SK-MEL-5 (cell line): ENCODE results near the gene MICAL3. TPM values are rescaled to one million over a fixed set of nuclear protein-coding genes. Genes with fewer than 3 reads are reported as not detected.
"Not testable (repeated sequence)": the region's sequence is repeated elsewhere in the genome, so short reads cannot be mapped to it uniquely, and the experiment has no call there.

ENCODE experiments used
- DNase-seq: peaks from one replicate; pipeline ENCODE4 v3.0.0-alpha.2; 2016; ENCODE audit warnings: low read depth, low spot score
- in situ Hi-C: cut with HindIII; loops from 2 replicates; pipeline ENCODE4 v1.10.0; 2016; ENCODE audit warnings: low sequenced_read_pairs, high pct_unique_total_duplicates, low pct_unique_long_range_greater_than_20kb
- total RNA-seq: library from RNA; depleted of rRNA; stranded (reverse); fragments of >200 nt; shearing (Covaris generic); gene quantifications from 2 replicates; pipeline ENCODE4 v1.2.3, GENCODE V29; 2014

The MICAL3 gene
- total RNA-seq, 1 experiment from 2014 or later, result 36.6 TPM

- DNase-seq, in situ Hi-C loops: not testable (repeated sequence)
These were observed 147.2 kb downstream of the MICAL3 start for GRCh38 chr22:17876878-17877855.

GRCh38 chr22:17876306-17876831, 148.0 kb downstream of the MICAL3 start:
- DNase-seq, result no peak
- in situ Hi-C loops, result no loop called here

- in situ Hi-C loops, result no loop called here
- no peak for DNase-seq
These were observed 148.7 kb downstream of the MICAL3 start for GRCh38 chr22:17875631-17876030.

GRCh38 chr22:17875156-17875555, 149.2 kb downstream of the MICAL3 start:
- DNase-seq, result no peak
- in situ Hi-C loops, result no loop called here

- in situ Hi-C loops, result no loop called here
- no peak for DNase-seq
These were observed 150.0 kb downstream of the MICAL3 start for GRCh38 chr22:17874231-17874905.

GRCh38 chr22:17873804-17874203, 150.6 kb downstream of the MICAL3 start:
- in situ Hi-C loops, result no loop called here
- no peak for DNase-seq

GRCh38 chr22:17873116-17873515, 151.2 kb downstream of the MICAL3 start:
- no peak for DNase-seq

GRCh38 chr22:17872471-17872870, 151.9 kb downstream of the MICAL3 start:
- in situ Hi-C loops, result no loop called here
- DNase-seq, result no peak

More at GRCh38 chr22:17873116-17873515, 151.2 kb downstream of the MICAL3 start:
- in situ Hi-C loops, result no loop called here

GRCh38 chr22:17871726-17872458, 152.5 kb downstream of the MICAL3 start:
- no peak for DNase-seq
- in situ Hi-C loops, result no loop called here

- no peak for DNase-seq
- in situ Hi-C loops, result no loop called here
These were observed 154.0 kb downstream of the MICAL3 start for GRCh38 chr22:17870407-17870806.

GRCh38 chr22:17869285-17870096, 154.9 kb downstream of the MICAL3 start:
- no peak for DNase-seq
- in situ Hi-C loops, result no loop called here

GRCh38 chr22:17868771-17869170, 155.6 kb downstream of the MICAL3 start:
- in situ Hi-C loops, result no loop called here
- no peak for DNase-seq

GRCh38 chr22:17867160-17867785, 157.1 kb downstream of the MICAL3 start:
- in situ Hi-C loops, result no loop called here
- DNase-seq, result peak; percentile 89

- in situ Hi-C loops, result no loop called here
- DNase-seq, result peak; percentile 30
These were observed 157.7 kb downstream of the MICAL3 start for GRCh38 chr22:17866621-17867020.

GRCh38 chr22:17866127-17866526, 158.2 kb downstream of the MICAL3 start:
- in situ Hi-C loops, result no loop called here
- DNase-seq, result peak; percentile 97

GRCh38 chr22:17865183-17866055, 158.9 kb downstream of the MICAL3 start:
- in situ Hi-C loops, result no loop called here
- DNase-seq, result no peak
